CD4-positive, alpha-beta T cell treated with Interleukin-15 for 4 hours (primary cell): ENCODE results near the gene GSN.
A peak's percentile ranks its signal among the peaks of the same experiment; 100 is the strongest.

Experiments
- DNase-seq: peaks from one replicate; pipeline ENCODE4 v3.0.0-alpha.2; 2020; ENCODE audit warnings: low spot score

GSN gene

DNA sequence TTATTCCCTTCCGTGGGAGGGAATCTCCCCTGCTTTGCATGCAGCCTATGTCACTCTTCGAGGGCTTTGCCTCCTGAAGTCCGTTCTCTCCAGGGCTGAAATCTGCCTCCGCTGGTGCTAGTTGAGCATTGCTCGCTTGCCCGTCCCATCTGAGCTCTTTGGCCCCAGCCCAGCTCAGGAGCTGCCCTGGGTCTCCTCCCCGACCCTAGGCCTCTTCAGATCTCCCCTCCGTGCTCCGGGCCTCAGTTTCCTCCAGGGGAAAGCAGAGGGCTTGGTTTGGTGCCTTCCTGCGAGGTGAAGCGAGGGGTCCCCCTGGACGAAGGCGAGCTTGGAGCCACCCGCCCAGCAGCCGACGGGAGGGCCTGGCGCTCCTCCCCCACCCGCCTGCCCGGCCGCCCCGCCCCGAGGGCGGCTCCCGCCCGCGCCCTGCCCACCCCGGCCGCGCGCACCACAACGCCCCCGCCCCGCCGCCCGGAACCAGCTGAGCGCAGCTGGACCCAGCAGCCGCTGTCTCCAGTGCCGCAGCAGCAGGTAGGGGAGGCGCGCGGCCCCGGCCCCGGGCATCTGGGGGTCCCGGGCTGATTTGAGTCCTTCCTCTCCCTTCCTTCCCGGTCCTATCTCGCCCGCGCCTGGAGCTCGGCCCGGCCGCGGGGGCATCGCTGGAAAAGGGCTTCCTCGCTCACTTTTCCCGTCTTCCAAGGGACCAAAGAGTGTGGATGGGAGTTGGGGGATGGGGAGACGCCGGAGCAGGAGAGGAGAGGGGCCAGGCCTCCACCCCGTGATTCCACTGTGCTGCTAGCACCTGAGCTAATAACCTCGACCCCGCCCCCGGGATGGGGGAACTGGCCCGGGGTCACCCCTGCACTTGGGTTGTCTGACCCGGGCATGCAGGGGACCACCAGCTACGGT, at the start of gene GSN:
TSS of gene GSN (plus strand) at position 474 of the 909 bp plus-strand sequence. CDS start 33,810 bp downstream, outside the sequence.
- peak; percentile 34 for DNase-seq

DNA sequence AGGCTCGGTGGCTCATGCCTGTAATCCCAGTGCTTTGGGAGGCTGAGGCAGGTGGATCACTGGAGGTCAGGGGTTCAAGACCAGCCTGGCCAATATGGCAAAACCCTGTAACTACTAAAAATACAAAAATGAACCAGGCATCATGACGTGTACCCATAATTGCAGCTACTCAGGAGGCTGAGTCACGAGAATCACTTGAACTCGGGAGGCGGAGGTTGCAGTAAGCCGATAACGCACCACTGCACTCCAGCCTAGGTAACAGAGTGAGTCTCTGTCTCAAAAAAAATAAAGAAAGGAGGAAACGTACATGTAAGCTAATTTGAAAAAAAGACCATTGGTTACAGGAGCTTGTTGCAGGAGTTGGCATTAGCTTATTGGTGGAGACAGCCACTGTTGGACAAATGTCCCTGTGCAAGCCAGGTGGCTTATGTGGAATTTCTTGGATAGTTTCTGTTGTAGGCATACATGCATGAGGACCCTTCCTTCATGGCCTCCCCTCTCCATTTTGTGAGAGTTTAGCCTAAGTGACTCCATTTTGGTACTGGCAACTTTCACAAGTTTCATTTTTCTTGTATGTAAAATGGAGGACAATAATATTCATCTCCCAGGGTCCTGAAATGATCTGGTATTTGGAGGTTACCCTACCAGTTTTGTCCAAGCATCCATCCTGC, 49.5 kb upstream of the GSN start:
- DNase-seq = no peak

DNA sequence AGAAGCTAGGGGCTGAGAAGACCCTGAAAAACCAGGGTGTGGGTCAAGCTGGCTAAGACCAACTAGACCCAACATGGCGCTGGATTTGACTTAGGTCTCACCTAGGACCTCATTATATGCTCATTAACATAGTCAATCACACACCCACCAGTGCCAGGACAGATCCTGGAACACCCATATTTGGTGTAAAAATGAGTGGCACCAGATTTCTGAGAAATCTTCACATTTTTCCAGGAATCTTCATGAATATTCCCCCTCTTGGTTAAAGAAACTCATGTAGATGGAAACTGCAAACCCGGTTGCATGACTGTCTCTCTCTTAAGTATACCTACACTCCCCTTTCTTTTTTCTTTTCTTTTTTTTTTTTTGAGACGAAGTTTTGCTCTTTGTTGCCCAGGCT, 48.4 kb upstream of the GSN start:
- no peak for DNase-seq

DNA sequence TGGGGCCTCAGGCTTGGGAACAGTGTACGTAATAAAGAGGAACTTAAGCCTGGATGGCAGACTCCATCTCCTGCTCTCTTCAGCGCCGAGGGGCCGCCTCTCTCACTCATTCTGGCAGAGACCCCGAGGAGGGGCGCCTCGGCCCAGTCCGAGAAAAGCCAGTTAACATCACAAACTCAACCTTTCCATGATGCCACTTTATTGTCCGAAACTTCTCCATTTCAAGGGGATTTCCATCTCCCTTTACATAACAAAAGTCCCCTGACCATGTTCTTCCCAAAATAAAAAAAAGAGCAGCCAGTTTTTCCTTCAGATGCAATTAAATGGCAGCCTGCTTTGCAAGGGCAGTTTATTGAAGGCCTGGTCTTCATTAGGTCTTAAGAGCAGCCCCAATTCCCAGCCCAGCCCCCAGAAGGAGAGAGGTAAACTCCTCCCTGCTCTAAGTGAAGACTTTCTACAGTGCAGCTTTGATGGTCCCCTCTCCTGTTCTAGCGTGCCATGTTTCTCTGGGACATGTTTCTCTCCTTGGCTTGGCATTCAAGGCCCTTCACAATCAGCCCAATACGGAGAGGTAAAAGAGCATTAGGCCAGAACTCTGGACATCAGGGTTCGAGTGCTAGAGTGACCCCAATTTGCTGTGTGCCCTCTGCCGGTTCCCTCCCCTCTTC, 46.8 kb upstream of the GSN start:
- DNase-seq = no peak

DNA sequence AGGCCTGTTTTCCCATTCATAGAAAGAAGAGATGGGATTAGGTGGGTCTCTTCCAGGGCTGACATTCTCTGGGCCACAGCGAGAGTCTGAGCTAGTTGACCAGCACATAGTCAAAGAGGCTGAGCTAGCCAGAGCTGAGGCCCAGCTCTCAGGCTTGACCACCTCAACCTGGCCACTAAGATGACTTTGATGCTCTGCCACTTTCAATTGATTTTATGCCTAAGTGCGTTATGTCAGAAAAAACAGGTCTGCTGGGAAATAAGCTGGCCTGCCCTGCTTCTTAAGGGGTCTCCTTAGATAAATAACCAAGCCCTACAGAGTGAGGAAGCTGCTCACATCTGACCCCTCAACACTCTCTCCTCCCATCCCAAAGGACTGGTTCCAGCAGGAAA, 46.3 kb upstream of the GSN start:
- DNase-seq = no peak

DNA sequence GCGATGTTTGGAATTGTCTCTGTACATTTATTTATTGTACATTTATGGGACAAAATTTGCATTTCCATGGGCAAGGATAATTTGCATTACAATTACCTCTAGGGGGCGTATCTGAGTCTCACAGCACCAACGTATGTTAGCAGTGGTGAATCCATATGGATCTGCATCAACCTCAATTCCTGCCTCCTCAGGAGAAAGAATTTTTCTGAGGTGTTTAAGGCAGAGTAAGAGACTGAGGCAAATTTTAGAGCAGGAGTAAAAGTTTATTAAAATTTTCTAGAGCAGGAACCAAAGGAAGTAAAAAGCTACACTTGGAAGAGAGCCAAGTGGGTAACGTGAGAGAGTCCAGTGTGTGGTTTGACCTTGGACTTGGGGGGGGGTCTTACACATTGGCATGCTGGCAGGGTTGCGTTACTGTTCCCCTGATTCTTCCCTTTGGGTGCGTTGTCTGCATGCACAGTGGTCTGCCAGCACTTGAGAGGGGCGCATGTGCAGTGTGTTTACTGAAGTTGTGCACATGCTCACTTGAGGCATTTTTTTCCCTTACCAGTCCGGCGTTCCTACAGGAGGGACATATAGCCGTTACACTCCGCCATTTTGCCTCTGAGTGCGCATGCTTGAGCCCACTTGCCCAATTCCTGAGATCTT, 45.3 kb upstream of the GSN start:
- DNase-seq = peak; percentile 25

DNA sequence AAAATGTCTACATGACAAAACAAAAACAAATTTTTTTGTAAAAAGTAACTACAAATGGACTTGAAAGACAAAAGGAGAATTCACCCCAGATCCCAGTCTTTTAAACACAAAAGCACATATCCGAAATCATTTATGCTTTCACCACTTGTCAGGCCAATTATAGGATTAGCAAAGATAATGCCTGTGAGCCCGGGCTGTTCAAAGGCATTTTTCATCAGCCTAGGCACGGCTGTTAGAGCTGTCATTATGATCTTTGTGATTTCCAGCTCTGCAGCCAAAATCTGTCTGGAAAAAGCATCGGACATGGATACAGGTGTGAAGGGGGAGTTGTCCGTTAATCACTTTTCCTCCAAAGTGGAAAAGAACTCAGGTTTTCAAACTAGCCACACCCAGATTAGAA, 42.7 kb upstream of the GSN start:
- no peak for DNase-seq

DNA sequence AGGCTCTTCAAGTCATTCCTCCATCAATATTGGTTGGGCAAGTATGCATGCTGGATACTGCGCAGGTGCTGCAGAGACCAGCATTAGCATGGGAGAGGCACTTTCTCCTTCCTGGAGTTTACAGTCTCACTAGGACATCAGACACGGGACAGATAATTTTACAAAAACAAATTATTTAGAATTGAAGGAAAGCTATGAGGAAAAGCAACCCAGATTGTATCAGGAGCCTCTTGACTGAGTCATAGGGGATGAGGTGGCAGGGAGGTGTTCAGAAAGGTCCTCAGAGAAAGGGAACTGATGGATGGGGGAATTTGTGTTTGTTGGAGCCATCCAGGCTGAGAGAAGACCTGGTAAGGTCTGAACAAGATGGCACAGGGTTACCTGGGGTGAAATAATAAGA, 41.8 kb upstream of the GSN start:
- no peak for DNase-seq

DNA sequence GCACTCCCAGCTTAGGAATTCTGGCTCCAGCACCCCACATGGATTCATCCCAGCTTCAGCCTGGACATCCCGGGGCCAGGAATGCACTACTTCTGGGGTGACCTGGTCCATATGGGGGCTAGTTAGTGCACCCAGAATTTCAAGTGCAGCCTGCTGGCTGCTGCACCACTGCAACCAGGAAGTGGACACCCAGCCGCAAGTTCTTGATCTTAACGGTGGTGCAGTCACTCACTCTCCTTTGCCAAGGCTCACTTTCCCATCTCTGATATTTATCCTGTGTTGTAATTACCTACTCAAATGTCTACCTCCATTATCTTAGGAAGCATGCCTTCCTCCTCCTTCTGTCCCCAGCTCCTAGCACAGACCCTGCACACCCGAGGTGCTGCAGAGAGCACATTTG, 40.1 kb upstream of the GSN start:
- no peak for DNase-seq

DNA sequence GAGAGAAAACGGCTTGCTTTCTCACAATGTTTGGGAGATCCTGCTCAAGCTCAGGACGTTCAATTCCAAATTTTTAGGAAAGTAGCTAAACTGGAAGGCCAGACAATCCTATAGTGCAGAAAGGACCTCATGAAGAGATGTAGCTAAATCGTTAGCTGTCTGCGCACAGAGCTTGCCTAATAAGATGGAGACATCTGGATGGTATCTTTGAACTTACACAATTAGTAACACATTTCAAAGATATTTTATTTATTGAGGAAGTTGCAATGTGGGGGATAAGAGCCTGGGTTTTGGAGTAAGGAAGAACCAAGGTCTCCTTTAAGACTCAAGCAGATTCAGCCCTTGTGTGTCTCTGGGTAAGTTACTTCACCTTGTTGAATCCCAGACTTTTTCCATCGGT, 37.7 kb upstream of the GSN start:
- no peak for DNase-seq

DNA sequence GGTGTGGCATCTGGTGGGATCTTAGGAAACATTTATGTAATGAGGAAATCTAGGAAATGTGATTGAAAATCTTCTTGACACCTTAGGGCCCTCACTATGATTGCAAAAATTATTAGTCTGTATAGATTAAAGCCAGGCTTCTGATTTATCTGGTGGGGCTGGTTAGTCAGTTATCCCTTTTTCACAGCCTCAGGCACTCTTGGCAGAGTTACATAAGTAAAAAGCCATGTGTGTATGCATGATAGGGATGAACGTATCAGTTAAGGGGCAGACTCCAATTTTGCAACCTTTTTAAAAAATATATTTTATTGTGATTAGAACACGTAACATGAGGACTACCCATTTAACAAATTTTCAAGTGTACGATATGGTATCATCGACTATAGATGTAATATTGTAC, 35.7 kb upstream of the GSN start:
- no peak for DNase-seq

DNA sequence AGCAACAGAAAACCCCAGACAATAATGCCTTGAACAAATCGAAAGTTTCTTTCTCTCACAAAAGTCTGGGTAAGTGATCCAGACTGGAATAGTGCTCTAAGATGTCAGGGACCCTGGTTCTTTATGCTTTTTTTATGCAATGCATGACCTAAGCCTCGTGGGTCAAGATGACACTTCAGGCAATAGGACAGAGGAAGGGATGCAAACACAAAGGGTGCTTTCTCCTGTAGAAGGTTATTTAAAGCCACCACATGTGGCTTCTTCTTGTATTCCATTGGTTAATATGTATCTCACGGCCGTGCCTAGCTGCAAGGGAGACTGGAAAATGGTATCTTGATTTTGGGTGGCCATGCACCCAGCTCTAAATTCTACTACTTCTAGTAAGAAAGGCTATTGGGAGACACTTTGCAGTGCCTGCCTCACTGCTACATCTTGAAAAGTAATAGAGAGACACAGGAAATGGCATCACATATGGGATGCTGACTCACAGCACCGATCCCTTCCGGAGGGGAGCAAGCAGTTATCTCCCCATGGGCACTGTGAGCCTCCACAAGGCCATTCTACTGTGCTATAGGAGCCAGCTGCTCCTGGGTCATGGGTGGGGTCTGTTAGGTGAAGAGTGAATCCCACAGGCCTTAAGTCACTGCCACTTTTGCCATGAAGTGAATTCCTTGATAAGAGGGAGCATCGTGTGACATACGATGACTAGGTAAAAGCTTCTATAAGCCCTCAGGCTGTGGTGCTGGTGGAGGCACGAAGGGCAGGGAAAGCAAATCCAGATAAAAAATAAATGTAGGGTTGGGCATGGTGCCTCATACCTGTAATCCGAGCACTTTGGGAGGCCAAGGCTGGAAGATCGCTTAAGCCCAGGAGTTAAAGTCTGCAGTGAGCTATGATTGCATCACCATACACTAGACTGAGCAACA, 33.8 kb upstream of the GSN start:
- no peak for DNase-seq

DNA sequence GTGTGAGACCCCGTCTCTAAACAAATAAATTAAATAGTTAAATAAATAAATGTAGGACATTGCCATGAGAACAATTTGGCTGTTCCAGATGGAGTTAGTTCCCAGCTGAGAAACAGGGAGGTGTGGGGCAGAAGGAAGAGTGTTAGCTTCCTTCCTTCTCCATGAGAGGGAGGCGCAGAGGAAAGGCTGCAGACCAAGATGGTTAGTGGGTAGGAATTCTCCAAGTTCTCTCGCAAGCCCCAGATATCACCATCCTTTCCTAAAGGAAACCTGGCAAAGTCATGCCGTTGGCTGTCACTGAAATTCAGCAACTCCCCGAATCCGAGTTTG, 33.2 kb upstream of the GSN start:
- no peak for DNase-seq

DNA sequence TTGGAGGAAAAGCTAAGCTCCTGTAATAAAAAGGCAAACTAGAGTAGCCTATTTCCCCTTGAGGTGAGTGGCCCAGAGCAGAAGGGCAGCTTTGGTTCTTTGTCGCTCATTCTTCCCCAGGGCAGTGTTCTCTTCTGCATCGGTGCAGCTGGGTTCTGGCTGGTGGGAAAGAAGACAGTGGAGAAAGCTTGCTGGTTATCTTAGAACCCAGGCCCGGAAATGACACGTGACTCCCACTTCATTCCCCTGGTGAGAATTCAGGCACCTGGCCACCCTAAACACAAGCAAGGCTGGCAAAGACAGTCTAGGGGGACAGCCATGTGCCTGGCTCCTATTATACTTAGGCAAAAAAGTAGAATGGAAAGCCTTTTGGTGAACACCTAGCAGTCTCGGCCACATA, 32.5 kb upstream of the GSN start:
- DNase-seq = no peak

DNA sequence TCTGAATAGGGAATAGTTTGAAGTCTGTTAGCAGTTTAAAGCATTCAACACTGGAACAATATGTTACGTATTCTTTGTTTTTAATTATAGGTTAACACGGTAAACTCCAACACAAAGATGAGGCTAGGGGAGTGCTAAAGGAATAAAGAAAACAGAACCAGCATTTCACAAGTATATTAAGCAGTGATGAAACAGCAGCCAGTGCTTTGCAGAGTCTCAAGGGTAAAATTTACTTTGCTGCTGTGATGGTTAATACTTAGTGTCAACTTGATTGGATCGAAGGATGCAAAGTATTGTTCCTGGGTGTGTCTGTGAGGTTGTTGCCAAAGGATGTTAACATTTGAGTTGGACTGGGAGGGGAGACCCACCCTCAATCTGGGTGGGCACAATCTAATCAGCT, 30.0 kb upstream of the GSN start:
- no peak for DNase-seq

DNA sequence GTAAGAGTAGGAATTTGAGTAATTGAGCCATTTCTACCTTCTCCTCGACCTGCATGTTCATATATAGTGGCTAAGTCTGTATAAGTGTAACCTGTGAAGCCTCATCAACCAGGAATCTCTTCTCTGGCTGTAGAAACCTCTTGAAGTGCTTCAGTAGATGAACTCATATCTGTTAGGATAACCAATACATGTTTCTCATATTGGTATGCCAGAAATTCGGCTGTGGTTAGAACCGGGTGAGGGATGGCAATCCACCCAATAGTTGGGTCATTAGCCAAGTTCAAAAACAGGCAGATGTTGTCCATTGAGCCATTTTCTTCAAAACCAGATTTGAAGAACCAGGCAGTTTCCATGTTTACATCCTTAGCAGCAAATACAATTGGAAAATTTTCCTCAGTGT, 28.9 kb upstream of the GSN start:
- DNase-seq = no peak

DNA sequence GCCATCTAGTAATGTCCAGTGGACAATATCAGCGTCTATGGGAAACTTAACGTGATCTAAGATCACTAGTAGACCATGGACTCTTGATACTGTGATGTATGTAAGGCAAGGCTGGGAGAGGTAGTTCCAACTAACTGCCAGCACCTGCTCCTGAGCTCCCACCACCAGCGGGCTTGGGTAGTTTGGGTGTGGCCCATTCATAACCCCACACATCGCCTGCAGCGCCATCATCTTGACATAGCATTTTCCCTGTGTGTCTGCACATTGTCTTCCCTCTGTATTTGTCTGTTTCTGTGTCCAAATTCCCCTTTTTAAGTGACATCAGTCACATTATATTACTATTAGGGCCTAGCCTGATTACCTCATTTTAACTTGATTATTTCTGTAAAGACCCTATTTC, 28.1 kb upstream of the GSN start:
- no peak for DNase-seq

DNA sequence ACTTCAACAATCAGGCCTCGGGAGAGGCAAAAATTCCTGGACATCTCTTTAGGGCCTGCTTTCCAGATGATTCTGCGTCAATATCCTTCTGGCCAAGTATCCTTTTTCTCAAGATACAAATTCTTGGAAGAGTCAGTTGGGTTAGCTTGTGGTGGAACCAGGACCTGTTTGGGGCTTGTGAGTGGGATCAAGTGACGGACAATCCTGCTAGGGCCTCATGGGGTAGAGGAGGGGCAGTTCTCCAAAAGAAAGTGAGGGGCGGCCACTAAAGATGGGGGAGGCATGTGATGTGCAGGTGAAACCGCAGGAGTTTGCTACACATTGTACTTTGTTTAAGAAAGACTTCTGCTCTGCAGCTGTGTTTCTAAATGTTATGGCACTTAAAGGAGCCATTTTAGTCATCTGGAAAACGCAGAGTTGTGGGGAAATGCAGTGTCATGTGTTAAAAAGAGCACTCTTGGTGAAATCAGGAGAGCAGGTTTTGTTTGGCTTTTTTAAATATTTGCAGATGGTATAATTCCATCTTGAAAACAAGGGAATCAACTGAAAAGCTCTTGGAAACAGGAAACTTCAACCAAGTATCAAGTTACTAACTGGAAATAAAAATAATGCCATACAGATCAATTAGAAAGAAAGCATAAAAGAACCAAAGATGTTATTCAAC, 27.4 kb upstream of the GSN start:
- DNase-seq = no peak

DNA sequence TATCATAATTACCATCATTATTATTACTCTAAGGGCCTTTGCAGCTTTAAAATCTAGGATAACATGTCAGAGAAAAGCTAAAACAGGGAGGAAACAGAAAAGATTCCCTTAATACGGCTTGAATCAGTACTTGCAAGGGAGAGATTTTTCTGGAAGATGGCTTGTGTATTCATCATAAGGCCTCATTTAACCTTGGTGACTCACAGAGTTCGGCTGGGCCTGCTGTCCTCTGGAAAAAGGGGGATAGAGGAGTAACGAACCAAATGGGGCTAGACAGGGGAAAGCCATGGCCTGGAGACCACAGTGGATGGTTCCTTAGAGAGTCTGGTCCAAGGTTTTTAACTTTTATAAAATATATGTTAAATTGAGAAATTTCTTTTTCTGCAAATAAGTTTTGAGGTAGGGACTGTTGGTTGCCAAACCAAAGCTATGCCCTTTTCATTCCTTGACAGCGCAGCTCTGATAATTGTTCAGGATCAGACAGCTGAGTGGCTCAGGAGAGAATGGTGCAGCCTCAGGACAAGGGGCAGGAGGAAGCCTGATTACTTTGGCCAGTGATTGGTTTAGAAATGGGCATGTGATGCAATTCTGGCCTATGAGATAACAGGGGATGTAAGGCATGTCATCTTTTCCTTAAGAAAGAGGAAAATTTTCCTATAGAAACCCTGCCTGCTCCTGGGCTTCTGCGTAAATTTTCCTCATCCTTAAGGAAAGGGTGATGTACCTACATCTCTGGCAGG, 25.6 kb upstream of the GSN start:
- no peak for DNase-seq

DNA sequence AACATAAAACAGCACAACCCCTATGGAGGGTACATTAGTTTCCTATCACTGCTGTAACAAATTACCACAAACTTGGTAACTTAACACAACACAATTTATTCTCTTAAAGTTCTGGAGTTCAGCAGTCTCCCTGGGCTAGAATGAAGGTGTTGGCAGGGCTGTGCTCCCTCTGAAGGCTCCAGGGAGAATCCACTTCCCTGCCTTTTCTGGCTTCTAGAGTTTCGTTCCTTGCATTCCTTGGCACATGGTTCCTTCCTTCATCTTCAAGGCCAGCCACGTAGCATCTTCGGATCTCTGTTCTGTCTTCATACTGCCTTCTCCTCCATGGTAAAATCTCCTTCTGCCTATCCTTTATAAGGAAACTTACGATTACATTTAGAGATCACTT, 25.0 kb upstream of the GSN start:
- DNase-seq = no peak
